GM18870 (cell line): ENCODE data around the gene CDK5.

Experiments
- ATAC-seq: cut with Tn5 transposase; IDR thresholded peaks from one replicate; pipeline ENCODE4 v1.9.1; 2021; ENCODE audit warnings: moderate library complexity; ENCODE audit not compliant: unreplicated experiment

Gene CDK5

GRCh38 chr7:151074817-151075661 is 17.3 kb upstream of the CDK5 start:
- no peak for ATAC-seq

GRCh38 chr7:151073990-151074389 is 16.3 kb upstream of the CDK5 start:
- ATAC-seq = no peak

- ATAC-seq = no peak
These were observed 13.6 kb upstream of the CDK5 start for GRCh38 chr7:151071032-151071866.

GRCh38 chr7:151070574-151070960 is 12.9 kb upstream of the CDK5 start:
- no peak for ATAC-seq

- ATAC-seq = no peak
These were observed 12.3 kb upstream of the CDK5 start for GRCh38 chr7:151069841-151070573.

GRCh38 chr7:151068069-151068773 is 10.5 kb upstream of the CDK5 start:
- no peak for ATAC-seq

- ATAC-seq = no peak
These were observed 8.7 kb upstream of the CDK5 start for GRCh38 chr7:151066273-151066974.

- no peak for ATAC-seq
These were observed 7.8 kb upstream of the CDK5 start for GRCh38 chr7:151065516-151065915.

- no peak for ATAC-seq
These were observed 7.3 kb upstream of the CDK5 start for GRCh38 chr7:151064993-151065392.

GRCh38 chr7:151064454-151064853 is 6.8 kb upstream of the CDK5 start:
- no peak for ATAC-seq

GRCh38 chr7:151063212-151063561 is 5.5 kb upstream of the CDK5 start:
- no peak for ATAC-seq

GRCh38 chr7:151062399-151063211 is 4.9 kb upstream of the CDK5 start:
- no peak for ATAC-seq

GRCh38 chr7:151062111-151062398 is 4.4 kb upstream of the CDK5 start:
- no peak for ATAC-seq

- no peak for ATAC-seq
These were observed 3.8 kb upstream of the CDK5 start for GRCh38 chr7:151061213-151062110.

GRCh38 chr7:151060416-151061212 is 2.9 kb upstream of the CDK5 start:
- no peak for ATAC-seq

GRCh38 chr7:151060113-151060415 is 2.4 kb upstream of the CDK5 start:
- no peak for ATAC-seq

GRCh38 chr7:151059367-151060112 is 1.8 kb upstream of the CDK5 start, which contains the start of gene SLC4A2:
SLC4A2 (plus strand) TSS chr7:151059589; CDS start chr7:151061988, 2,399 bp downstream.
- ATAC-seq = no peak
